Measurements from ENCODE around the gene CTNNA1.

GRCh38 chr5:138784590-138784989 lies 31.4 kb downstream of the CTNNA1 start:
- TF ChIP-seq CTCF (IDR thresholded peaks at IDR 0.05): no peak
- TF ChIP-seq POLR2A (IDR thresholded peaks at IDR 0.05): no peak

All from lower leg skin (tissue), 3 donors.